ENCODE data around the gene ZNF584. TPM values are rescaled to one million over a fixed set of nuclear protein-coding genes. Genes with fewer than 3 reads are reported as not detected.
"Not testable (repeated sequence)": the region's sequence is repeated elsewhere in the genome, so short reads cannot be mapped to it uniquely, and the experiment has no call there.

Gene ZNF584
- total RNA-seq, 1 donor from 2014 or later = 8.4 TPM

DNA sequence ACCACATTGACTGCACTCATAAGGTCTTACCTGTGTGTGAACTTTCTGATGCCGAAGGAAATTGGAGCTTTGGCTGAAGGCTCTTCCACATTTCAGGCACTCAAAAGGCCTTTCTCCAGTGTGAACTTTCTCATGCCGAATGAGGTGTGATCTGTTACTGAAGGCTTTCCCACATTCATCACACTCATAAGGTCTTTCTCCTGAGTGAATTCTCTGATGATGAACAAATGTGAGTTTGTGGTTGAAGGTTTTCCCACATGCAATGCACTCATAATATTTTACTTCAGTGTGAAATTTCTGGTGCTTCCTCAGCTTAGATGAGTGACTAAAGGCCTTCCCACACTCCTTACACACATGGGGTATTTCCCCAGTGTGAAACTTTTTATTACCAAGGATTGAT is 25.8 kb downstream of the ZNF584 start:
- Histone ChIP-seq H3K27me3 (ENCODE audit: control insufficient read depth in 3 of 3, insufficient read depth in 3 of 3, low read length in 3 of 3) (no peaks in the 10 kb centered on the region), H3K27ac (ENCODE audit: low read depth, low read length) (no peak overlapping the region), H3K9ac (ENCODE audit: low read depth in 1 of 3, low read length in 3 of 3) (no peak overlapping the region), H3K9me3 (ENCODE audit: control insufficient read depth in 3 of 3, low read length in 3 of 3) (peaks cover 60 to 84% (median 73%) of the 10 kb centered on the region in 3 donors), H3K4me3 (ENCODE audit: low read length in 3 of 3) (peak overlapping the region; percentile 1 to 8 (median 8)), H3K36me3 (ENCODE audit: control insufficient read depth in 3 of 3, insufficient read depth in 3 of 3, low read length in 3 of 3) (peaks cover 63 to 65% (median 63%) of the 10 kb centered on the region in 3 donors), H3K4me1 (ENCODE audit: control insufficient read depth in 3 of 3, insufficient read depth in 3 of 3, low read length in 3 of 3) (peaks cover 2 to 5% (median 4%) of the 10 kb centered on the region in 3 donors)

DNA sequence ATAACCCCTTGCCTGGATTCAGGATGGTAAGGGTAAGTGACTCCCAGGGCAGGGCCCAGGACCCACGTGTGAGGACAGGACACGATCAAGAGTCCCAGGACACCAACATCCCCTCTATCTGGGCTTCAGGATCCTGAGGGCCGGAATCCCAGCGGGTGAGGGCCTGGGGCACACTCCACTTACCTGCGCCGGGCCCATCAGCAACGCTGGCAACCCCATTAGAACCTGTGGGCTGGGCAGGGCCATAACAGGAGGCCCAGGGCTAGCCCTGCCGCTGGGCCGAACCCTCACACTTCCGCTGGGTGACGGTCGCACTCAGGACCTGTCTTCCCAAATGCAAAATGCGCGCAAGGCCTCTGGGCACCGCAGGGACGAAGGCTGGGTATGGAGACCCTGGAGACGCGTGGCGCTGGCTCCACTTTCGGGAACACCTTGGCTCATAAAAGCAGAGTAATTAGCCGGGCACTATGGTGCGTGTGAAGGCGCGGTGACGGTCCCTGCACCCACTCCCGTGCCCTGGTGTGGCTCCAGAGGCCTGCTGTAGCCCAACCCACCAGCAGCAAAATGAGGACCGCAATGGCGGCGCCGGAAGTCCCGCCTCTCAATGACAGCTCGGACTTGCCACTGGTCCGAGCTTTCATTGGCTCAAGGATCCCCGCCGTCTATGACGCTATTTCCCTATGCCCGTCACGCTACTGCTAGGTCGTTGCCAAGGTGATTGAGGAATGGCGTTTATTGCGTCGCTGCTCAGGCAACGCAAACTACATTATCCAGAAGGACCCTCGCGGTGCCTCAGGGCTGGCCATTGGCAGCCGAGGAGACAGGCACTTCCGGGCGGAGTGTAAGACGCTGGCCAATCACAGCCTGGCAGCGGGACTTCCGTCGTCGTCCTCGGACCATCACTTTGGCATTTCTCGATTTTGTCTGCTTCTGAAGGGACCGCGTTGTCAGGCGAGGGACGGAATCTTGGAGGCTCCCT is 31.4 kb downstream of the ZNF584 start, which contains the start of gene ZNF132:
Gene ZNF132 (minus strand): TSS at position 578 of the 979 bp plus-strand sequence. CDS start 332 bp downstream, at position 246.
- Histone ChIP-seq H3K36me3 (ENCODE audit: control insufficient read depth in 3 of 3, insufficient read depth in 3 of 3, low read length in 3 of 3) (peaks cover 29 to 31% (median 30%) of the 10 kb centered on the region in 3 donors), H3K4me1 (ENCODE audit: control insufficient read depth in 3 of 3, insufficient read depth in 3 of 3, low read length in 3 of 3) (peaks cover 13 to 23% (median 18%) of the 10 kb centered on the region in 3 donors), H3K27me3 (ENCODE audit: control insufficient read depth in 3 of 3, insufficient read depth in 3 of 3, low read length in 3 of 3) (peaks cover 0 to 4% (median 4%) of the 10 kb centered on the region in 3 donors), H3K4me3 (ENCODE audit: low read length in 3 of 3) (peak within 1 kb of the TSS; percentile 91 to 99 (median 93)), H3K27ac (ENCODE audit: low read depth, low read length) (peak within 1 kb of the TSS; percentile 68), H3K9ac (ENCODE audit: low read depth in 1 of 3, low read length in 3 of 3) (peak within 1 kb of the TSS; percentile 68 to 87 (median 86)), H3K9me3 (ENCODE audit: control insufficient read depth in 3 of 3, low read length in 3 of 3) (peaks cover 14 to 37% (median 31%) of the 10 kb centered on the region in 3 donors)

DNA sequence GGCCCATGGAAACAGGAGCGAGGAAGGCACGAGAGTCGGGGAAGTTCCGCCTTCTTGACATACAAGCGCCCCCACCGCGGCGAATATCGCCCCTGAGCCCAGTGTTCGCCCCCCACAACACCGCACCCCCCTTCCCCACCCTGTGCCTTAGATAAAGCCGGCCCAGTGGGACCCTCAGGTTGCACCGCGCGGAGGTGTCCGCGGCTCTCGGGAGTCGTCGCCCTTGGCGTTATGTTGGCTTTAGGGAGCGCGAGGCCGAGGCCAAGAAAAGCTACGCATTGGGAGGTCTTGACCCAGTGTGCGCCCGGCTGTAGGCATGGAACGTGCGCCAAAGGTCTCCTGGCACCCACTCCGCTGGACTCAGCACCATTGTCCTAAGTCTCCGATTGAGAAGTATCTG is 32.1 kb downstream of the ZNF584 start:
- peak overlapping the region; percentile 55 to 87 (median 60) for H3K9ac ChIP-seq (ENCODE audit: low read depth in 1 of 3, low read length in 3 of 3)

DNA sequence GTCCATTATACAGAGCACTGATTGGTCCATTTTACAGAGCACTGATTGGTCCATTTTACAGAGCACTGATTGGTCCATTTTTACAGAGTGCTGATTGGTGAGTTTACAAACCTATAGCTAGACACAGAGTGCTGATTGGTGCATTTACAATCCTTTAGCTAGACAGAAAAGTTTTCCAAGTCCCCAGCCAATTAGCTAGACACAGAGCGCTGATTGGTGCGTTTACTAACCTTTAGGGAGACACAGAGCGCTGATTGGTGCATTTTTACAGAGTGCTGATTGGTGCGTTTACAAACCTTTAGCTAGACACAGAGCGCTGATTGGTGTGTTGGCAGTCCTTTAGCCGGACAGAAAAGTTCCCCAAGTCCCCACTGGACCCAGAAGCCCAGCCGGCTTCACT is 34.5 kb downstream of the ZNF584 start:
- not testable (repeated sequence) for H3K36me3 ChIP-seq (ENCODE audit: control insufficient read depth in 3 of 3, insufficient read depth in 3 of 3, low read length in 3 of 3); H3K9me3 ChIP-seq (ENCODE audit: control insufficient read depth in 3 of 3, low read length in 3 of 3)
- H3K4me1 ChIP-seq (ENCODE audit: control insufficient read depth in 3 of 3, insufficient read depth in 3 of 3, low read length in 3 of 3) = peaks cover 13 to 23% (median 18%) of the 10 kb centered on the region in 3 donors

More for the DNA sequence above, 32.1 kb downstream of the ZNF584 start:
- Histone ChIP-seq H3K27me3 (ENCODE audit: control insufficient read depth in 3 of 3, insufficient read depth in 3 of 3, low read length in 3 of 3) (peaks cover 0 to 4% (median 4%) of the 10 kb centered on the region in 3 donors), H3K4me1 (ENCODE audit: control insufficient read depth in 3 of 3, insufficient read depth in 3 of 3, low read length in 3 of 3) (peaks cover 13 to 23% (median 18%) of the 10 kb centered on the region in 3 donors), H3K9me3 (ENCODE audit: control insufficient read depth in 3 of 3, low read length in 3 of 3) (peaks cover 13 to 31% (median 24%) of the 10 kb centered on the region in 3 donors), H3K36me3 (ENCODE audit: control insufficient read depth in 3 of 3, insufficient read depth in 3 of 3, low read length in 3 of 3) (peaks cover 23 to 24% (median 23%) of the 10 kb centered on the region in 3 donors), H3K27ac (ENCODE audit: low read depth, low read length) (peak overlapping the region; percentile 68), H3K4me3 (ENCODE audit: low read length in 3 of 3) (peak overlapping the region; percentile 91 to 99 (median 93))

DNA sequence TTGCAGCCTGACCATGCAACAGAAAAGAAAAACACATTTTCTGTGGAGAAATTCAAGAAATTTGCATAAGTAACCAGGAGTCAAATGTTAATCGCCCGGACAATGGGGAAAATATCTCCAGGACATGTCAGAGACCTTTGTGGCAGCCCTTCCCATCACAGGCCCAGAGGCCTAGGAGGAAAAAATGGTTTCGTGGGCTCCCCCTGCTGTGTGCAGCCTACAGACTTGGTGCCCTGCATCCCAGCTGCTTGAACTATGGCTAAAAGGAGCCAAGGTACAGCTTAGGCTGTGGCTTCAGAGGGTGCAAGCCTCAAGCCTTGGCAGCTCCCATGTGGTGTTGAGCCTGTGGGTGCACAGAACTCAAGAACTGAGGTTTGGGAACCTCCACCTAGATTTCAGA is 40.4 kb downstream of the ZNF584 start:
- not testable (repeated sequence) for H3K27ac ChIP-seq (ENCODE audit: low read depth, low read length); H3K27me3 ChIP-seq (ENCODE audit: control insufficient read depth in 3 of 3, insufficient read depth in 3 of 3, low read length in 3 of 3); H3K4me3 ChIP-seq (ENCODE audit: low read length in 3 of 3); H3K9ac ChIP-seq (ENCODE audit: low read depth in 1 of 3, low read length in 3 of 3); H3K36me3 ChIP-seq (ENCODE audit: control insufficient read depth in 3 of 3, insufficient read depth in 3 of 3, low read length in 3 of 3); H3K9me3 ChIP-seq (ENCODE audit: control insufficient read depth in 3 of 3, low read length in 3 of 3)
- H3K4me1 ChIP-seq (ENCODE audit: control insufficient read depth in 3 of 3, insufficient read depth in 3 of 3, low read length in 3 of 3) = peaks cover 11 to 19% (median 11%) of the 10 kb centered on the region in 3 donors

More for the DNA sequence above, 34.5 kb downstream of the ZNF584 start:
- H3K27ac ChIP-seq (ENCODE audit: low read depth, low read length); H3K9ac ChIP-seq (ENCODE audit: low read depth in 1 of 3, low read length in 3 of 3); H3K4me3 ChIP-seq (ENCODE audit: low read length in 3 of 3): not testable (repeated sequence)
- peaks cover 4 to 12% (median 8%) of the 10 kb centered on the region in 3 donors for H3K27me3 ChIP-seq (ENCODE audit: control insufficient read depth in 3 of 3, insufficient read depth in 3 of 3, low read length in 3 of 3)

DNA sequence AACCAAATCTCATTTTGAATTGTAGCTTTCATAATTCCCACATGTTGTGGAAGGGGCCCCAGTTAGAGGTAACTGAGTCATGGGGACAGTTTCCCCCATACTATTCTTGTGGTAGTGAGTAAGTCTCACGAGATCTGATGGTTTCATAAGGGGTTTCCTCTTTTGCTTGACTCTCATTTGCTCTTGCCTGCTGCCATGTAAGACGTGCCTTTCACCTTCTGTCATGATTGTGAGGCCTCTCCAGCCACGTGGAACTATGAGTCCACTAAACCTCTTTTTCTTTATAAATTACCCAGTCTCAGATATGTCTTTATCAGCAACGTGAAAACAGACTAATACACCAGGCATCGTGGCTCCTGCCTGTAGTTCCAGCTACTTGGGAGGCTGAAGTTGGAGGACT is 41.5 kb downstream of the ZNF584 start:
- not testable (repeated sequence) for H3K9me3 ChIP-seq (ENCODE audit: control insufficient read depth in 3 of 3, low read length in 3 of 3); H3K27me3 ChIP-seq (ENCODE audit: control insufficient read depth in 3 of 3, insufficient read depth in 3 of 3, low read length in 3 of 3); H3K4me3 ChIP-seq (ENCODE audit: low read length in 3 of 3); H3K27ac ChIP-seq (ENCODE audit: low read depth, low read length); H3K9ac ChIP-seq (ENCODE audit: low read depth in 1 of 3, low read length in 3 of 3)
- Histone ChIP-seq H3K36me3 (ENCODE audit: control insufficient read depth in 3 of 3, insufficient read depth in 3 of 3, low read length in 3 of 3) (peaks cover 8 to 13% (median 11%) of the 10 kb centered on the region in 3 donors), H3K4me1 (ENCODE audit: control insufficient read depth in 3 of 3, insufficient read depth in 3 of 3, low read length in 3 of 3) (peaks cover 11 to 19% (median 11%) of the 10 kb centered on the region in 3 donors)

DNA sequence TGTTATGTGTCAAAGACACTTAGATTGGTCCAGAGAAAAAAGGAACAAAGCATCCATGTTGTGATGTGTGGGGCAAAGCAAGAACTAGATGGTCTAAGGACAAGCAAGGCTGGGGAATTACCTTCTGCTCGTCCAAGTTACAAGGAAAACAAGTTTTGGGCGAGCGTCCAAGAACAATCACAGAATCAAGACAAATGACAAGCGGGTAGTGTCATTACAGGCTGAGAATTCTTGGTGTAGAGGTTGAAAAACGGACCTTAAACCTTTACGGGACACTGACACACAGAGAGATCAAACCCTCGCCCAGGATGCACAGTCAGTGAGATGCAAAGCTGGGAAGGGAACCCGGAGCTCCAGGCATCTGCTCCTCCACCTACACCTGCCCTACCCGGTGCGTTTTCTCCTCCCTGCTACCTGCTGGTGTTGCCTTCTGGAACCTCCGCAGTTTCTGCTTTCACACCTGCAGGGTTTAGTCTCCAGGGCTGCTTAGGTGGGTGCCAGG is 42.5 kb downstream of the ZNF584 start:
- H3K27me3 ChIP-seq (ENCODE audit: control insufficient read depth in 3 of 3, insufficient read depth in 3 of 3, low read length in 3 of 3) = peaks cover 4 to 8% (median 4%) of the 10 kb centered on the region in 3 donors
- H3K27ac ChIP-seq (ENCODE audit: low read depth, low read length) = peak overlapping the region; percentile 51
- peaks cover 8 to 14% (median 13%) of the 10 kb centered on the region in 3 donors for H3K36me3 ChIP-seq (ENCODE audit: control insufficient read depth in 3 of 3, insufficient read depth in 3 of 3, low read length in 3 of 3)
- H3K4me3 ChIP-seq (ENCODE audit: low read length in 3 of 3) = peak overlapping the region; percentile 73 to 88 (median 84)
- H3K4me1 ChIP-seq (ENCODE audit: control insufficient read depth in 3 of 3, insufficient read depth in 3 of 3, low read length in 3 of 3) = peaks cover 11 to 19% (median 11%) of the 10 kb centered on the region in 3 donors
- peak overlapping the region; percentile 33 to 83 (median 79) for H3K9ac ChIP-seq (ENCODE audit: low read depth in 1 of 3, low read length in 3 of 3)
- H3K9me3 ChIP-seq (ENCODE audit: control insufficient read depth in 3 of 3, low read length in 3 of 3) = no peaks in the 10 kb centered on the region

DNA sequence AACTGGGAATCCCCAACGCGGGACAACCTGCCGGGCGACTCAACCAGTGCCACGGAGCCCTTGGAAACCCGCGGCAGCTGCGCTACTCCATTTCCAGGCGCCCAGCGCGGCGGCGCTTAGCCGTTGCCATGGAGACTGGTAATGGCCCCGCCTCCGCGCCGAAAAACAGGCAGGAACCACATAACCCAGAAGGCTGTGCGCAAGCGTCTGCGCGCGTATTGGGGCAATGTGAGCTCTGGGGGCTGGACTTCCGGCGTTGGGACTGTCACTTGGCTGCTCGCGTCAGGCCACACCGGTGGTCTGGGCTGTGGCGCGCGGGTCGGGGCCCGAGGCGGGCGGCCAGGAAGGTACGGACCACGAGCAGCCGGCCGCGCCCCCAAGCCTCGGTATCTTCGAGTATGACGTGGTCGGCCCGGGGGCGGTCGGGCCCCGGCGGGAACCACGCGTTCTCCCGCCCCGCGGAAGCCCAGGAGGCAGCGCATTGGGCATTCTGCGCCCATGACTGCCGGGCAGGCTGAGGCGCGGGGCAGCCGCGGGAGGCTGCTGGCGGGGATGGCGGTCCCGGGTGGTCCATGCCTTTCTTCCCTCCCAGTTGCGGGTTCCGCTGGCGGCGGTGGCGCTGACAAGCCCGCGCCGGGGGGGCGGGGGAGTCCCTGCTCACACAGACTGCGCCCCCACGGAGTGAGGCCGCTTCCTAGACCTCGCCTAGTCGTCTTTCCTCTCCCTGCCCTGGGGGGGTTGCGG is 43.1 kb downstream of the ZNF584 start, which contains the start of gene ZNF324B:
Gene ZNF324B (plus strand): TSS at position 265 of the 744 bp plus-strand sequence. CDS start 2,080 bp downstream, outside the sequence.
- Histone ChIP-seq H3K9me3 (ENCODE audit: control insufficient read depth in 3 of 3, low read length in 3 of 3) (no peaks in the 10 kb centered on the region), H3K4me1 (ENCODE audit: control insufficient read depth in 3 of 3, insufficient read depth in 3 of 3, low read length in 3 of 3) (peaks cover 11 to 19% (median 11%) of the 10 kb centered on the region in 3 donors), H3K4me3 (ENCODE audit: low read length in 3 of 3) (peak within 1 kb of the TSS; percentile 73 to 88 (median 84)), H3K27ac (ENCODE audit: low read depth, low read length) (peak within 1 kb of the TSS; percentile 51), H3K9ac (ENCODE audit: low read depth in 1 of 3, low read length in 3 of 3) (peak within 1 kb of the TSS; percentile 65 to 83 (median 79)), H3K36me3 (ENCODE audit: control insufficient read depth in 3 of 3, insufficient read depth in 3 of 3, low read length in 3 of 3) (peaks cover 12 to 20% (median 15%) of the 10 kb centered on the region in 3 donors), H3K27me3 (ENCODE audit: control insufficient read depth in 3 of 3, insufficient read depth in 3 of 3, low read length in 3 of 3) (peaks cover 4 to 8% (median 4%) of the 10 kb centered on the region in 3 donors)

DNA sequence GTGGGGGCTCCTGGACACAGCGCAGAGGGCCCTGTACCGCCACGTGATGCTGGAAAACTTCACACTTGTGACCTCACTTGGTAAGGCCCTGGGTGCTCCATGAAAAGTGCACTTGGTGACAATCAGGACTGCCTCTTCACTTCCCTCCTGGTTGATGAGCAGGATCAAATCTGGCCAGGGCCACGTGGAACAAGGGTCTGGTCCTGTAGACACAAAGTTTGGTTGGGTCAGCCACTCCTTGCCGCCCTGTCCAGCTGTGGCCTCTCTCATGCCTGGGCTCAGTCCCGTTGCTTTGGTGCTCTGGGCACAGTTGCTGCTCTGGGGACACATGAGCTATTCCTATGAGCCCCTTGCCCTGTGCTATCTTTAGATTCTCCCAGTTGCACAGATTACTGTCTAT is 45.3 kb downstream of the ZNF584 start:
- H3K9ac ChIP-seq (ENCODE audit: low read depth in 1 of 3, low read length in 3 of 3) = no peak overlapping the region
- H3K9me3 ChIP-seq (ENCODE audit: control insufficient read depth in 3 of 3, low read length in 3 of 3) = no peaks in the 10 kb centered on the region
- peaks cover 11 to 19% (median 11%) of the 10 kb centered on the region in 3 donors for H3K4me1 ChIP-seq (ENCODE audit: control insufficient read depth in 3 of 3, insufficient read depth in 3 of 3, low read length in 3 of 3)
- peaks cover 19 to 27% (median 26%) of the 10 kb centered on the region in 3 donors for H3K36me3 ChIP-seq (ENCODE audit: control insufficient read depth in 3 of 3, insufficient read depth in 3 of 3, low read length in 3 of 3)
- H3K4me3 ChIP-seq (ENCODE audit: low read length in 3 of 3) = no peak overlapping the region
- H3K27me3 ChIP-seq (ENCODE audit: control insufficient read depth in 3 of 3, insufficient read depth in 3 of 3, low read length in 3 of 3) = no peaks in the 10 kb centered on the region
- H3K27ac ChIP-seq (ENCODE audit: low read depth, low read length) = no peak overlapping the region

Data from skeletal muscle tissue (tissue), 4 donors.